Stimulated activated CD8-positive, alpha-beta memory T cell treated with anti-CD3 and anti-CD28 coated beads, Interleukin-15, amount 100 ng/mL, for 4 hours (primary cell): Measurements from ENCODE around the gene SAMD14.

ENCODE experiments used
- DNase-seq, 2 donors: peaks; one replicate each; pipeline ENCODE4 v3.0.0-alpha.2; 2020; ENCODE audit warnings: low read depth in 2 of 2

Gene SAMD14

GRCh38 chr17:50148226-50149090 is 18.5 kb upstream of the SAMD14 start:
- peak; percentile 80 to 87 for DNase-seq

- DNase-seq, result no peak
Measured at GRCh38 chr17:50147841-50148225, 17.9 kb upstream of the SAMD14 start.

- DNase-seq, result no peak
Measured at GRCh38 chr17:50146927-50147665, 17.1 kb upstream of the SAMD14 start.

DNA sequence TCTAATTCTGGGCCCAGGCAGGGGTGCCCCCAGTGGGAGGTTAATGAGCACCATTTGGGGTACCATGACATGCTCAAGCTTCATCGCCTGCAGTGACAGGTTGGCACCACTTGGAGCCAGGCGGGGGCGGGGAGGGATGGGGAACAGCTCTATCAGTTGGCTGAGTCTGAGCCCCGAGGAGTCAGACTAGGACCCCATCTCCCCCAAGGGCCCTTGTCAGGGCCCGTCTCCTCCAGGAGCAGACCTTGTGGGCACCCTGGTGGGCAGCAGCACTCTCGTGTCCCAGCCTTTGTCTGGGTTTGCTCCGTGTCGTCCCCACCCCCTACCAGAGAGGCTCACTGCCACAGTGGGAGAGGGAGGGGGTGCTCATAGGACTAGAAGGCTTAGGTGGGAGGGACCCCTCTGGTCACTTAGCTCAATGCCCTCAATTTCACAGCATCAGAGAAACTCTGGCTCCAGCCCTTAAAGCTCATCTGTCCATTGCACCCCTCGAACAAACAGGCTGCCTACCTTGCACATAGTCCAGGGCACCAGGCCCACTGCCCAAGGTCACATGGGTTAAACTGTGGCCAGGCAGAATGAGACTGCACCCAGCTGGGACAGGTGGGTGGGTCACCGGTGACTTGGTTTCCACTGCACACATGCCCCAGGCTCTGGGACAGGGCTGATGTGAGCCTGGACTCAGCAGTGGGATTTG is 16.4 kb upstream of the SAMD14 start:
- no peak for DNase-seq

GRCh38 chr17:50145532-50146229 is 15.7 kb upstream of the SAMD14 start:
- DNase-seq, result no peak

DNA sequence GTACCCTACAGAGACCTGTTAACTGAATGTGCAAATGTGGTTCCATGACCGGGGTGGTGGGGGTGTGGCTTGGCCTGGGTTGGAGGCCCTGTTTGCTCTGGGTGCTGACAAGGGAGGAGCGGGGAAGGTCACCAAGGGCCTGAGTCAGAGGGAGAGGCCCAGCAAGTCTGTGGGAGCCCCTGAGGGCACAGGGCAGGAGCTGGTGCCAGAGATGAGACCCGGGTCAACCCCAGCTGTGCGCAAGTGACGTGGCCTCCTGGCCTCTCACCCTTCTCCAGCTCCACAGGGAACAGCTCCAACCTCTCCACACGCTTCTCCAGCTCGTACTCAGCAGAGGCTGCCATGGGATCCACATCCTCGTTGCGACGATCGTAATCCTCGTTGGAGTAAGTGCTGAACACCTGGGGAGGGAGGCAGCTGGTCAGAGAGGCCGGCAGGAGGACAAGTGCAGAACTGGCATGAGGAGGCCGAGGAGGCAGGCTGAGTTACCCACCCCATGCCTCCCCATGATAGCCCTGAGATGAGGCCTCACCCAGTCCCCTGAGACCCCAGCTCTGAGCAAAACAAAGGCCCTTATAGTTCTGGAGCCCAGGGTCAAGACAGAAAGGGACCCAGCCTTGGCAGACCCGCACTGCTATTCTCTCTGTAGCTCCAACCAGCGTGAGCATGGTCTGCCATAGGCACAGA is 15.0 kb upstream of the SAMD14 start:
- no peak for DNase-seq

- DNase-seq, result no peak
Measured at GRCh38 chr17:50144355-50144754, 14.4 kb upstream of the SAMD14 start.

DNA sequence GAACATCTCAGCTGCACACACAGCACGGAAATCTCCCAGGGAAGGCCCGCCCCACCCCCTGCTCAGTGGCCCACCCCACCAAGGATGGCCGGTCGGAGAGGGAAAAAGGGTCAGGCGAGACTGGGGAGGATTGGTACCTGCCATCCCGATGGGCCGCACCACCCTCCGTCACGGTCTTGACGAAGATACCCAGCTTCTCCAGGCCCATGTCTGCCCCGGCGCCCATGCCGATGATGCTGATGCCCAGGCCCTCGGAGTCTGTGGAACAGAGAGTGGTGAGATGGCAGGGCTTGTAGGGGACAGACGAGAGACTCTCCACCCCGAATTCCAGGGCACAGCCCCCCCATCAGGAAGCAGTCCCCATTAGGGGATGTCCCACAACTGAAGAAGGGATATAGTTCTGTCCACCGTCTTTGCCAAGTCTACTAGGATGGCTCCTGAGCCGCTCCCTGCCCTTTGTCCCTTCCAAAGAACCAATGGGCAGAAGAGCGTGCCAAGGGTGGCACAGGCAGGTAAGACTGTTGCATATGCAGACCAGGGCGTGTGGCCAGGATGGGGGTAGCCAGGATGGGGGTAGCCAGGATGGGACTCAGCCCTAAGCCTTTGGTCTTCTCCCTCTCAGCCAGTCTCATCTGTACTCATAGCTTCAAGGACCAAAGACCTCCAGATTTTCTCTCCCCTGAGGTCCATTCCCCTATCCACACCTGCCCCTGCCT is 13.7 kb upstream of the SAMD14 start:
- no peak for DNase-seq

- DNase-seq, result no peak
Measured at GRCh38 chr17:50141745-50142110, 11.8 kb upstream of the SAMD14 start.

DNA sequence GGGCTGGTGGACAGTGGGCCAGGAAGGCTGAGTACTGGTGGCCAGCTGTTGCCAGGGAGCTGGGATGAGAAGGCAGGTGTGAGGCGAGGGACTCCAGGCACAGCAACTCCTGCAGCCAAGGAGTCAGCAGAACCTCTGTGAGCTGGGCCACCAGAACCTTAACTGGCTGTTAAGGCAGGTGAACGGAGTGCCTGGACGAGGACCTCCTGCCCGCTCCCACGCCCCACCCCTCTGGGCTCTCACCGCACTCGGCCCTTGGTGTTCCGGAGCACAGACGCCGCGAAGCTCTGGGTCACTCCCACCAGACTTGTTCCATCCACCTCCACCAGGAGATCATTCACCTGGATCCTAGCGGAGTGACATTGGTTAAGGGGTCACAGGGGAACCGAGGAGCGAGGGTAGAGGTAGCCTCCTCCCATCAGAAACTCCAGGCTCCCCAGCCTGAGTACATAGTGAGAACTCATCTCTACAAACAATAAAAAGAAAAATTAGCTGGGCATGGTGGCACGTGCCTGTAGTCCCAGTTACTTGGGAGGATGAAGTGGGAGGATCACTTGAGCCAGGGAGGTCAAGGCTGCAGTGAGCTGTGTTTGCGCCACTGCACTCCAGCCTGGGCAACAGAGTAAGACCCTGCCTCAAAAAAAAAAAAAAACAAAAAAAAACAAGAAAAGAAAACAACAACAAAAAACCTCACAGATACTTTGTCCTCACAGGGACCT is 11.2 kb upstream of the SAMD14 start:
- DNase-seq, result no peak

- peak; percentile 57 to 60 for DNase-seq
Measured at GRCh38 chr17:50139950-50140885, 10.3 kb upstream of the SAMD14 start.

- no peak for DNase-seq
Measured at GRCh38 chr17:50139185-50139783, 9.3 kb upstream of the SAMD14 start.

DNA sequence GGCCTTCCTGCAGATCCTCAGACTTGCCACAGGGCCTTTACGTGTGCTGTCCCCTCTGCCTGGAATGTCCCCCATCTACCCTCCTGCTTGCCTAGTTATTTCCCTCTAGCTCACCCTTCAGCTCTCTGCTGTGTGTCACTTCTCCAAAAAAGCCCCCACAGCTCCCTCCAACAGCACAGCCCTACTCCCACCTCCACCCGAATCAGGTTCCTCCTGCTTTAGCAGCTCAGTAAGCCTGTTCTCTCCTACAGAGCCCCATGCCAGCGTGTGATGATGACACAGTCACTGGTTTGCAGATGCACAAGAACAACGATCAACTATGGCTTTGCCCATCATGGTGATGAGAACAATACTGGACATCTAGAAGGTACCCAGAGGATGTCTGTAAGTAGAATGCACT is 7.1 kb upstream of the SAMD14 start:
- no peak for DNase-seq

DNA sequence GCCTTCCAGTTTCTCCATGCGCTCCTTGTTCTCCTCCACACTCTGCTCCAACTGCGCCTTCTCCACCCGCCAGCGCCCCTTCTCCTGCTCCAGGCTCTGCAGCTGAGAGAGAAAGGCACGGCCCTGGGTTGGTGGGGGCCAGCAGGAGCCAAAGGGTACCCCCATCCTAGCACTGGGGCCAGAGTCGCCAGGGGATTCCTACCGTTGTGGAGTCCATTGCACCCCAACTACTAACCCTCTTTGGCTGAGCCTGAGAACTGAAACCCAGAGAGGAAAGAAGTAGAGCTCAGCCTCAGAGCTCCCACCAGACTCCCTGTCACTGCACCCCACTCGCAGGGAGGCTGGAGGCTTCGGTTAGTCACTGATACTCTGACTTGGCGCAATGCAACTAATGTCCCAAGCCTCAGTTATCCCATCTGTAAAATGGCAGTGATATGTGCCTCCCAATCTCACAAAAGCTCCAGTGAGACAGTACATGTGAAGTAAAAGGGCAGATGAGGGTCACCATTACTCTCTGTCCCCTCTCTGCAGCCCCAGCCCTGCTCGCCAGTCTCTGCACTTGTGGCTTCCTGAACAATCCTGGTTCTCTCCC is 6.2 kb upstream of the SAMD14 start:
- no peak for DNase-seq

DNA sequence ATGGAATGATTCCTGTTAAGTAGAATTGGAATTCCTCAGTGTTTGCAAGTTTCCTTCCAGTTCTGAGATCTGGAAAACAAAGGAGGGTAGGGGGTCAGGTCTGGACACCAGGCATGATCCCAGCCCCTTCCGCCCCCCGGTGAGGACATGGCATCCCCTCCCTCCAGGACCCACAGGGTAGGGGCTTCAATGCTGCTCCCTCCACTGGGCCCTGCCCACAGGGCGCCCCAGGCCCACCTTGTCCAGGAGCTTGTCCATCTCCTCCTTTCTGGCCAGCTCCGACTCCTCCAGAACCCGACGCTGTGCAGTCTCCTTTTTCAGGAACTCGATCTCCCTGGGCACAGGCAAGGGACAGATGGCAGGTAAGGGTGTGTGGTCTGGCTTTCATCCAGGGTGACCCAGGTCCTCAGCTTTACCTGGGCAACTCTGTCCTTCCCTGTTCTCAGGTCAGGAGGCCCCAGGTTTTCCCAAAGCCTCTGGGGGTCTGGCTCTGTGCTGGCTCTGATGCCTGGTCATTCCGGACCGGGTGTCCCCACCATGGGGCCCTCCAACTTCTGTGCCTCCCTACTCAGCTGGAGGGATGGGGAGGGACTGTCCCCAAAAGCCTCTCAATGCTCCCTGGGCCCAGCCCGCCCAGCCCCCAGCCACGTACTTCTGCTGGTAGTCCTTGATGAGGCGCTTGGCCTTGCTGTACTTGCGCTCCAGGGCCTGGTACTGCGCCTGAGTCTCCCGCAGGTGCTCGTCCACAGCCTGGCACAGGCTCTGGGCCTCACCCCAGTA is 5.5 kb upstream of the SAMD14 start:
- DNase-seq, result no peak

DNA sequence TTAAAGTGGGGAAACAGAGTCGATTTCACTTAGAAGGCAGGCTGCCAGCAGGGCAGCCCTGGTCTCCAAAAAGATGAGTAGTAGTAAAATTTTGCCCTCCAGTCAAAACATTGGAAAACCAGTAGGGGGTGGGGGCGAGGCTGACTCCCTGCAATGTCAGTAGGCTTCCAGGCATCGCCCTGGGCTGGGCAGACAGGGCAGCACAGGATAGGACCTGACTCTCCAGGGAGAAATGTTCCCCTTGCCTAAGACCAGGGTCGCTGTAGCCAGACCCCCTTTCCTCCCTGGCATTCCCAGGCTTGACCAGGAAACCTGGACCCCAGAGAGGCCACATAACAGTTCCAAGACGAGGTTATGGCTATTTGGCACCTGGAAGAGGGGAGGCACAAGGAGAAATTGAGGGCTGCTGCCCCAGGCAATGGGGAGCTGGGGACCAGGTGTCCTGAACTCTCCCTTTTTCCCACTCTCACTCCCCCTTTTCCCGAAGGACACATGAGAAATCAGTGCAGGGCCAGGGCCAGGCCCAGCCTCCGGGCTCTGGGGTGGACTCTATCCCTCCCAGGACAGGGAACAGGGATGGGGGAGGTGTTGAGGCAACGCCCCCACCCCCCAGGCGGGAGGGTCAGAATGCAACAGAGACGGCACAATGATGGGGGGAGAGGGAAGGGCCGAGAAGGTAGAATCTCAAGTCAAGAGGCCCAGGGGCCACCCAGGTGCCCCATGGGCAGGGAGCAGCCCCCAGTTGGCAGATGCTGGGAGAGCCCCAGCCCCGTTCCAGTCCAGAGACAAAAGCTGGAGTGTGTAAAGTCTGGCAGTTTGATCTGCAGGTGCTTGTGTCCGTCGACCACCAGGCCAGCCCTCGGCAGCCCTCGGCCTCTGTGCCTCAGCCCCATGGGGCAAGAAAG is 4.5 kb upstream of the SAMD14 start:
- DNase-seq, result no peak
